GM20431 (cell line): Measurements from ENCODE around the gene CEACAM7.

Experiments used
- in situ Hi-C: fragments of 300-500 bp; cut with MseI, MboI; formaldehyde crosslinking; loops from one replicate; pipeline ENCODE4 v1.15.0; 2020; ENCODE audit warnings: low sequenced_read_pairs; ENCODE audit not compliant: unreplicated experiment

CEACAM7 gene

DNA sequence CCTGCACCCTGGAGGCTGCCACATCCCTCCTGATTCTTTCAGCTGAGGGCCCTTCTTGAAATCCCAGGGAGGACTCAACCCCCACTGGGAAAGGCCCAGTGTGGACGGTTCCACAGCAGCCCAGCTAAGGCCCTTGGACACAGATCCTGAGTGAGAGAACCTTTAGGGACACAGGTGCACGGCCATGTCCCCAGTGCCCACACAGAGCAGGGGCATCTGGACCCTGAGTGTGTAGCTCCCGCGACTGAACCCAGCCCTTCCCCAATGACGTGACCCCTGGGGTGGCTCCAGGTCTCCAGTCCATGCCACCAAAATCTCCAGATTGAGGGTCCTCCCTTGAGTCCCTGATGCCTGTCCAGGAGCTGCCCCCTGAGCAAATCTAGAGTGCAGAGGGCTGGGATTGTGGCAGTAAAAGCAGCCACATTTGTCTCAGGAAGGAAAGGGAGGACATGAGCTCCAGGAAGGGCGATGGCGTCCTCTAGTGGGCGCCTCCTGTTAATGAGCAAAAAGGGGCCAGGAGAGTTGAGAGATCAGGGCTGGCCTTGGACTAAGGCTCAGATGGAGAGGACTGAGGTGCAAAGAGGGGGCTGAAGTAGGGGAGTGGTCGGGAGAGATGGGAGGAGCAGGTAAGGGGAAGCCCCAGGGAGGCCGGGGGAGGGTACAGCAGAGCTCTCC is 13.5 kb upstream of the CEACAM7 start:
- in situ Hi-C loops: no loop called here

DNA sequence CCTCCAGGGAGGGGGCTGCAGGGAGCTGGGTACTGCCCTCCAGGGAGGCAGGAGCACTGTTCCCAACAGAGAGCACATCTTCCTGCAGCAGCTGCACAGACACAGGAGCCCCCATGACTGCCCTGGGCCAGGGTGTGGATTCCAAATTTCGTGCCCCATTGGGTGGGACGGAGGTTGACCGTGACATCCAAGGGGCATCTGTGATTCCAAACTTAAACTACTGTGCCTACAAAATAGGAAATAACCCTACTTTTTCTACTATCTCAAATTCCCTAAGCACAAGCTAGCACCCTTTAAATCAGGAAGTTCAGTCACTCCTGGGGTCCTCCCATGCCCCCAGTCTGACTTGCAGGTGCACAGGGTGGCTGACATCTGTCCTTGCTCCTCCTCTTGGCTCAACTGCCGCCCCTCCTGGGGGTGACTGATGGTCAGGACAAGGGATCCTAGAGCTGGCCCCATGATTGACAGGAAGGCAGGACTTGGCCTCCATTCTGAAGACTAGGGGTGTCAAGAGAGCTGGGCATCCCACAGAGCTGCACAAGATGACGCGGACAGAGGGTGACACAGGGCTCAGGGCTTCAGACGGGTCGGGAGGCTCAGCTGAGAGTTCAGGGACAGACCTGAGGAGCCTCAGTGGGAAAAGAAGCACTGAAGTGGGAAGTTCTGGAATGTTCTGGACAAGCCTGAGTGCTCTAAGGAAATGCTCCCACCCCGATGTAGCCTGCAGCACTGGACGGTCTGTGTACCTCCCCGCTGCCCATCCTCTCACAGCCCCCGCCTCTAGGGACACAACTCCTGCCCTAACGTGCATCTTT is 12.5 kb upstream of the CEACAM7 start:
- in situ Hi-C loops: no loop called here

DNA sequence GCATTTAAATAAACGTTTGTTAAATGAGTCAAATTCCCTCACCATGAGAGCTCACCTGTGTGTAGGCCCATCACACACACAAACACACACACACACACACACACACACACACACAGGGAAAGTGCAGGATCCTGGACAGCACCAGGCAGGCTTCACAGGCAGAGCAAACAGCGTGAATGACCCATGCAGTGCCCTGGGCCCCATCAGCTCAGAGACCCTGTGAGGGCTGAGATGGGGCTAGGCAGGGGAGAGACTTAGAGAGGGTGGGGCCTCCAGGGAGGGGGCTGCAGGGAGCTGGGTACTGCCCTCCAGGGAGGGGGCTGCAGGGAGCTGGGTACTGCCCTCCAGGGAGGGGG is 11.9 kb upstream of the CEACAM7 start:
- in situ Hi-C loops: no loop called here

DNA sequence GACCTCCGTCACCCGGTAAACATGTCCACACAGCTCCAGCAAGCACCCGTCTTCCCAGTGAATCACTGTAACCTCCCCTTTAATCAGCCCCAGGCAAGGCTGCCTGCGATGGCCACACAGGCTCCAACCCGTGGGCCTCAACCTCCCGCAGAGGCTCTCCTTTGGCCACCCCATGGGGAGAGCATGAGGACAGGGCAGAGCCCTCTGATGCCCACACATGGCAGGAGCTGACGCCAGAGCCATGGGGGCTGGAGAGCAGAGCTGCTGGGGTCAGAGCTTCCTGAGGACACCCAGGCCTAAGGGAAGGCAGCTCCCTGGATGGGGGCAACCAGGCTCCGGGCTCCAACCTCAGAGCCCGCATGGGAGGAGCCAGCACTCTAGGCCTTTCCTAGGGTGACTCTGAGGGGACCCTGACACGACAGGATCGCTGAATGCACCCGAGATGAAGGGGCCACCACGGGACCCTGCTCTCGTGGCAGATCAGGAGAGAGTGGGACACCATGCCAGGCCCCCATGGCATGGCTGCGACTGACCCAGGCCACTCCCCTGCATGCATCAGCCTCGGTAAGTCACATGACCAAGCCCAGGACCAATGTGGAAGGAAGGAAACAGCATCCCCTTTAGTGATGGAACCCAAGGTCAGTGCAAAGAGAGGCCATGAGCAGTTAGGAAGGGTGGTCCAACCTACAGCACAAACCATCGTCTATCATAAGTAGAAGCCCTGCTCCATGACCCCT is 11.3 kb upstream of the CEACAM7 start:
- in situ Hi-C loops: no loop called here

DNA sequence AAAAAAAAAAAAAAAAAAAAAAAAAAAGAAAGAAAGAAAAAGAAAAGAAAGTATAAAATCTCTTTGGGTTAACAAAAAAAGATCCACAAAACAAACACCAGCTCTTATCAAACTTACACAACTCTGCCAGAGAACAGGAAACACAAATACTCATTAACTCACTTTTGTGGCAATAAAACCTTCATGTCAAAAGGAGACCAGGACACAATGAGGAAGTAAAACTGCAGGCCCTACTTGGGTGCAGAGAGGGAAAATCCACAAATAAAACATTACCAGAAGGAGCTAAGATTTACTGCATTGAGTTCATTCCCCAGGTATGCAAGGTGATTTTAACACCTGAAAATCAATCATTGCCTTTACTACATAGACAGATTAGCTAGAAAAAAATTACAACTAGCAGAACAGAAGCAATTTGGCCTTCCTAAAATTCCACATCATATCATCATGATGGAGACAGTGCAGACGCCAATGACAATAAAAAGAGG is 10.7 kb upstream of the CEACAM7 start:
- in situ Hi-C loops: no loop called here

DNA sequence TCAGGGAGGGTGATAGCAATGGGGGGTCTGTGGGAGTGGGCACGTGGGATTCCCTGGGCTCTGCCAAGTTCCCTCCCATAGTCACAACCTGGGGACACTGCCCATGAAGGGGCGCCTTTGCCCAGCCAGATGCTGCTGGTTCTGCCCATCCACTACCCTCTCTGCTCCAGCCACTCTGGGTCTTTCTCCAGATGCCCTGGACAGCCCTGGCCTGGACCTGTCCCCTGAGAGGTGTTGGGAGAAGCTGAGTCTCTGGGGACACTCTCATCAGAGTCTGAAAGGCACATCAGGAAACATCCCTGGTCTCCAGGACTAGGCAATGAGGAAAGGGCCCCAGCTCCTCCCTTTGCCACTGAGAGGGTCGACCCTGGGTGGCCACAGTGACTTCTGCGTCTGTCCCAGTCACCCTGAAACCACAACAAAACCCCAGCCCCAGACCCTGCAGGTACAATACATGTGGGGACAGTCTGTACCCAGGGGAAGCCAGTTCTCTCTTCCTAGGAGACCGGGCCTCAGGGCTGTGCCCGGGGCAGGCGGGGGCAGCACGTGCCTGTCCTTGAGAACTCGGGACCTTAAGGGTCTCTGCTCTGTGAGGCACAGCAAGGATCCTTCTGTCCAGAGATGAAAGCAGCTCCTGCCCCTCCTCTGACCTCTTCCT is 9.3 kb upstream of the CEACAM7 start:
- in situ Hi-C loops: no loop called here

DNA sequence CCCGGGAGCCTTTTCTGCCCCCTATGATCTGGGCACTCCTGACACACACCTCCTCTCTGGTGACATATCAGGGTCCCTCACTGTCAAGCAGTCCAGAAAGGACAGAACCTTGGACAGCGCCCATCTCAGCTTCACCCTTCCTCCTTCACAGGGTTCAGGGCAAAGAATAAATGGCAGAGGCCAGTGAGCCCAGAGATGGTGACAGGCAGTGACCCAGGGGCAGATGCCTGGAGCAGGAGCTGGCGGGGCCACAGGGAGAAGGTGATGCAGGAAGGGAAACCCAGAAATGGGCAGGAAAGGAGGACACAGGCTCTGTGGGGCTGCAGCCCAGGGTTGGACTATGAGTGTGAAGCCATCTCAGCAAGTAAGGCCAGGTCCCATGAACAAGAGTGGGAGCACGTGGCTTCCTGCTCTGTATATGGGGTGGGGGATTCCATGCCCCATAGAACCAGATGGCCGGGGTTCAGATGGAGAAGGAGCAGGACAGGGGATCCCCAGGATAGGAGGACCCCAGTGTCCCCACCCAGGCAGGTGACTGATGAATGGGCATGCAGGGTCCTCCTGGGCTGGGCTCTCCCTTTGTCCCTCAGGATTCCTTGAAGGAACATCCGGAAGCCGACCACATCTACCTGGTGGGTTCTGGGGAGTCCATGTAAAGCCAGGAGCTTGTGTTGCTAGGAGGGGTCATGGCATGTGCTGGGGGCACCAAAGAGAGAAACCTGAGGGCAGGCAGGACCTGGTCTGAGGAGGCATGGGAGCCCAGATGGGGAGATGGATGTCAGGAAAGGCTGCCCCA is 8.5 kb upstream of the CEACAM7 start:
- in situ Hi-C loops: no loop called here

DNA sequence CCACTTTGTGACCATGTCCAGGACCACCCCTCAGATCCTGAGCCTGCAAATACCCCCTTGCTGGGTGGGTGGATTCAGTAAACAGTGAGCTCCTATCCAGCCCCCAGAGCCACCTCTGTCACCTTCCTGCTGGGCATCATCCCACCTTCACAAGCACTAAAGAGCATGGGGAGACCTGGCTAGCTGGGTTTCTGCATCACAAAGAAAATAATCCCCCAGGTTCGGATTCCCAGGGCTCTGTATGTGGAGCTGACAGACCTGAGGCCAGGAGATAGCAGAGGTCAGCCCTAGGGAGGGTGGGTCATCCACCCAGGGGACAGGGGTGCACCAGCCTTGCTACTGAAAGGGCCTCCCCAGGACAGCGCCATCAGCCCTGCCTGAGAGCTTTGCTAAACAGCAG is 7.7 kb upstream of the CEACAM7 start:
- in situ Hi-C loops: no loop called here

DNA sequence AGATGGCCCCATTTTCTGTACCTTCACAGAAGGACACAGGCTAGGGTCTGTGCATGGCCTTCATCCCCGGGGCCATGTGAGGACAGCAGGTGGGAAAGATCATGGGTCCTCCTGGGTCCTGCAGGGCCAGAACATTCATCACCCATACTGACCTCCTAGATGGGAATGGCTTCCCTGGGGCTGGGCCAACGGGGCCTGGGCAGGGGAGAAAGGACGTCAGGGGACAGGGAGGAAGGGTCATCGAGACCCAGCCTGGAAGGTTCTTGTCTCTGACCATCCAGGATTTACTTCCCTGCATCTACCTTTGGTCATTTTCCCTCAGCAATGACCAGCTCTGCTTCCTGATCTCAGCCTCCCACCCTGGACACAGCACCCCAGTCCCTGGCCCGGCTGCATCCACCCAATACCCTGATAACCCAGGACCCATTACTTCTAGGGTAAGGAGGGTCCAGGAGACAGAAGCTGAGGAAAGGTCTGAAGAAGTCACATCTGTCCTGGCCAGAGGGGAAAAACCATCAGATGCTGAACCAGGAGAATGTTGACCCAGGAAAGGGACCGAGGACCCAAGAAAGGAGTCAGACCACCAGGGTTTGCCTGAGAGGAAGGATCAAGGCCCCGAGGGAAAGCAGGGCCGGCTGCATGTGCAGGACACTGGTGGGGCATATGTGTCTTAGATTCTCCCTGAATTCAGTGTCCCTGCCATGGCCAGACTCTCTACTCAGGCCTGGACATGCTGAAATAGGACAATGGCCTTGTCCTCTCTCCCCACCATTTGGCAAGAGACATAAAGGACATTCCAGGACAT is 7.0 kb upstream of the CEACAM7 start:
- in situ Hi-C loops: no loop called here

DNA sequence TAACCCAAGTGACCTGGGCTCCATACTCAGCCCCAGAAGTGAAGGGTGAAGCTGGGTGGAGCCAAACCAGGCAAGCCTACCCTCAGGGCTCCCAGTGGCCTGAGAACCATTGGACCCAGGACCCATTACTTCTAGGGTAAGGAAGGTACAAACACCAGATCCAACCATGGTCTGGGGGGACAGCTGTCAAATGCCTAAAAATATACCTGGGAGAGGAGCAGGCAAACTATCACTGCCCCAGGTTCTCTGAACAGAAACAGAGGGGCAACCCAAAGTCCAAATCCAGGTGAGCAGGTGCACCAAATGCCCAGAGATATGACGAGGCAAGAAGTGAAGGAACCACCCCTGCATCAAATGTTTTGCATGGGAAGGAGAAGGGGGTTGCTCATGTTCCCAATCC is 6.1 kb upstream of the CEACAM7 start:
- in situ Hi-C loops: no loop called here

DNA sequence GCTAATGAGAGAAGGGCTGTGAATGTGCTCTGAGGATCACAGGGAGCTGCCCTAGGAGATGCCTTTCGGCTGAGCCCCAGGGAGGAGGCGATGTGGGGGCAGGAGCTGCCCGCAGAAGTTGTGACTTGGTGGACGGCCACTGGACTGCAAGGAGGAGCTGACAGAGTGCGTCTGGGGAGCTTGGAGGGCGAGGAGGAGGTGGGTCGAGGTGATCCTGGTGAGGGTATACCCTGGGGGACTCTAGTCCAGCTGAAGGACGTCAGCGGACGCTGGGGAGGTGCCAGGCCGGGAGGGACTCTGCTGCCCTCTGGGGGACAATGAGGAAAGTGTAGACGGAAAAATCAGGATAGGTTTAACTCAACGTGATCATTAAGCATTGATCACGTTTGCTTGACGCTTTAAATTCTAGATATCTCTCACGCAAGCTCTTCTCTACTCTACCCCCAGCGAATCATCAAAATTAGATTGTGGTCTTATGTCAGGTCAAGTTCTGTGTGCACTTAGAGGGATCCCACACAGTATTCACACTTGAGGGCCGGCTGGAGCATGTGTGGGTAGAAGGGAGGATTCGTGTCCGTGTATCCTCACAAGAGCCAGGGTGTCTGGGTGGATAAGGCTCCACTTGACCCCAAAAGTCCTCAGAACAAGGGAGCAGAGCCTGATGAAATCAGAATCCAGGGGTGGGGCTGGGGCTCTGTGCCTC is 3.3 kb upstream of the CEACAM7 start:
- in situ Hi-C loops: no loop called here

DNA sequence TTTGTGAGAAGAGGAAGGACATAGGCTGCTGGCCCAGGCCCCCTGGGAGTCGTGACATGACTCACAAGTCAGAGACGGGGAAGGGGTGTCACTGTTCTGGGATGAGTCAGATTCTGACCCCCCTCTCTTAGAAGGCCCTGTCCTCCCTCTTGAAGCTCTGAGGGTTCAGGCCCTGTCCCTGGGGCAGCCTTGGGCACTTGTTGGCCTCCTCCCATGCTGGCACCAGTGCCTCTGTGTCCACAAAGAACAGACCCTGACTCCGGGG is 2.7 kb upstream of the CEACAM7 start:
- in situ Hi-C loops: no loop called here

DNA sequence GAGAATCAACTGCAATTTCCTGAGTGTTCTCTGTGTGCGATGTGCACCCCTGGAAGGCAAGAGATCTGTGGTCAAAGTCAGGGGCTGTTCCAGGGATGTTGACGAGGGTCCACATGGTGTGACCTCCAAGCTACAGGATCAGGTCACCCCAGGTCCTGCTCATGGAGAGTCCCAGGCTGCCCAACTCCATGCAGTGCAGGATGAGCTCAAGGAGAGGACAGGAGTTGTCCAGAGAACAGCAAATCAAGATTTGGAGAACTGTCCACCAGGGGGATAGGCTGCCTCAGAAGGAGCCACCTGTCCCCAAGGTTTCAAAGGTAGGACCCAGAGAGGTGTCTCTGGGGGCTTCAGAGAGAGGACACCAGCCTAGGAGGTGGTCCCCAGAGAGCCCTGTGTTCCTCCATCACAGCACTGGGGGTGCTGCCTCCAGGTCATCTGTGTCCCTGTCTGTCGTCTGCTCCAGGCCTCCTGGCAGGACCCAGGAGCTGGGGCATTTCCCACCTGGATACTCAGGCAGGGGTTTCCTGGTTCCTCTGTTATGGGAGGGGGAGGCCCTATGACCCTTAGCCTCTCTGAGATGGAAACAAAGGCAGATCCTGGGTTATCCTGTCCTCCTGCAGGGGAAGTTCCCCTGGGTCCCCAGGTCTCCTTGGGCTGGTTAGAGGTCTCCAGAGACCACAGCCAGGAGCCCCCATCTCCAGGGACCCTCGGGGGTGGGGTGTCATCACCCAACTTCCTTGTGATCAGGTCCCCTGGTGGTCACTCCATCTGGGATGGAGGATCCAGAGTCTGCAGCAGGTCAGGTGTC is 2.1 kb upstream of the CEACAM7 start:
- in situ Hi-C loops: no loop called here

DNA sequence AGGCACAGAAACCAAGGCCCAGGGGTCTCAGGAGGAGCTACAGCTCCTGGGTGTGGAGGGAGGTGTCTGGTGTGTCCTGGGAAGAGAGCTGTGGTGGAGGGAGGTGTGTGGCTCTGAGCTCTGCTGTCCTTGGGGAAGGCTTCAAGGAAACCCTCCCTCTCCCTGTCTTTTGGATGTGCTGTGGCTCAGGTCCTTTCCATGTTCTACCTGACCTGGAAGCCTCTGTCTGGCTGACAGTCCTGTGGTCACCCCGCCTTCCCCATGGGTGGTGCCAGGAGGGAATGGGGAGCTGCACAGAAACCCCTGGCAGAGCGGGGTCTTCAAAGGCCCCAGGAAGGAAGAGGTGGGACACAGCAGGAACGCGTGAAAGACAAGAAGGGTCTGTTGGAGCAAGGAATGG is 617 bp upstream of the CEACAM7 start:
- in situ Hi-C loops: no loop called here

DNA sequence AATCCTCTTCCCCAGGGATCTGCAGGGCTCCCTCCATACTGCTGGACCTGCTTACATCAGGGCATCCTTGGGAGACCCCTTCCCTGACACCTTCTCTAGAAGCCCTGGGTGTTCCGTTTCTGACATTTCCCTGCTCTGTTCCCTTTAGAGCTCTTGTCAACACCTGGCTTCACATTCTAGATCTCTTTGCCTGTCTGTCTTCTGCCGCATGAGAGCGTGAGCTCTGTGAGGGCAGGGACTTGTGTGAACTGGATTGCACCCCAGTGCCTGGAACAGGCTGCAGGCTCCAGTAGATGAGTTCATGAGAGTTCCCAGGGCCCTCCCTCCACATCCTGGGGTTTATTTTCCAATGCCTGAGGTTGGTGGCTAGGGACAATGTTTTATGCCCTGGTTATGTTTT is 651 bp downstream of the CEACAM7 start:
- in situ Hi-C loops: no loop called here

DNA sequence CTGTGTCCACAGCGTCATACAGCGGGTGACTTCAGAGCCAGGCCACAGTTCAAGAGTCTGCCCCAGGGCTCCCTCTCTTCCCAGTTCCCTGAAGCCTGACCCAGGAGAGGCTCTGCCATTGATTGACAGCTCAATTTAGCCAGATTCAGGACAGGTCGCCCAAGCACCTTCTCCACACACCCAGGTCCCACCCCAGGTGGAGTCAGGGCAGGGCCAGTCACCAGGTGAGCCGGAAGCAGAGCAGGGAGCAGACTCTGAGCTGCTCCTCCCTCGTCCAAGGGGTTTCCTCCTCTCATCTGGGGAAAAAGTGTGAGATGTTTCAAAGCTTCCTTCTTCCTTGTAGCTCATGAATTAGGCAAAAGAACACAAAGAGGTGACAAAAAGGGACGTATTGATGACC is 5.6 kb downstream of the CEACAM7 start:
- in situ Hi-C loops: no loop called here

DNA sequence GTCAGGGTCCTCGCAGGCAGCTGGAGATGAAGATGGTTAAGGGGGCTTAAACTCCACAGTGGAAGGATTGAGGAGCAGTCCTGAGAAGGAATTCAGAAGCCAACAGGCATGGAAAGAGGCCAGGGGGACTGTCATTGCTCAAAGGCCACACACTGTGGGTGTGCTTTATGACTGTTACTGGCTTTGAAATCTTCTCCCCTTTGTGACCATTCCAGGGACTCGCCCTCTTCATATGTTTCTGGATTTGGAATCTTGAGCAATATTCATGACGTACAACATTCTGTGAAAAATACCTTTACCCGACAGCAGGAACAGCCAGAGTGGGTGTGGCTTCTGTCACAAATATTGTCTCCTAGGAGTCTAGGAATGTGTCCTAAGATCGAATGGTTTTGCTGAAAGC is 16.6 kb downstream of the CEACAM7 start:
- in situ Hi-C loops: no loop called here

DNA sequence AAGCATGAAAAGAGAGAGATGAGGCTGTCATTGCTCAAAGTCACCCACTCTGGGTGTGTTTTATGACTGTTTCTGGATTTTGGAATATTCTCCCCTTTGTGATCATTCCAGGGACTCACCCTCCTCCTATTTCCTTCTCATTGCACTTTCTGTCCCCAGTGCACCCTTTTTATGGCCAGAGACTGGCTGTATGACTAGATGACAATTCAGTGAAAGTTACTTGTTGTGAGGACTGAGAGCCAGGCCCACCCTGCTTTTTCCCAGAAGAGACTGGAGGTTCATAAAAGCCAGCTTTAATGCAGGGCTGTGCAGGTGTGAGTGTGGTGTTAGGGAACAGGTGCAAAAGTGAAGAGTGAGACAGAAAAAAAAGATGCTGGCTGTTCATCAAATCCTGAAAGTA is 17.3 kb downstream of the CEACAM7 start:
- in situ Hi-C loops: no loop called here
